Keratinocyte (primary cell): ENCODE data around the gene CCSAP. TPM values are rescaled to one million over a fixed set of nuclear protein-coding genes. Genes with fewer than 3 reads are reported as not detected.
A peak's percentile ranks its signal among the peaks of the same experiment; 100 is the strongest.

Source experiments
- DNase-seq: peaks from one replicate; pipeline ENCODE4 v3.0.0-alpha.2; 2011; ENCODE audit warnings: low read depth, missing footprints, low spot score
- FAIRE-seq: peaks from 2 replicates; lab custom pipeline; 2011; peaks lifted over from hg19 to GRCh38; lab: Jason Lieb, UNC
- H2AFZ ChIP-seq: 2 replicates; pipeline ENCODE4 v1.6.0; 2012; ENCODE audit warnings: low read length, control low read depth, inconsistent platforms; ENCODE audit not compliant: control insufficient read depth
- H3K27ac ChIP-seq: 2 replicates; pipeline ENCODE4 v1.5.1; 2011; ENCODE audit warnings: low read length; ENCODE audit not compliant: control insufficient read depth, insufficient read depth
- H3K27me3 ChIP-seq: 3 replicates; pipeline ENCODE4 v1.6.0; 2011; ENCODE audit warnings: low read length; ENCODE audit not compliant: control insufficient read depth, insufficient read depth; ENCODE audit errors: extremely low read depth
- H3K36me3 ChIP-seq, 2 experiments: 2 replicates in 1 of 2; 3 replicates in 1 of 2; pipeline ENCODE4 v1.5.1; 2011; ENCODE audit warnings: low read length in 2 of 2, mild to moderate bottlenecking in 1 of 2; ENCODE audit not compliant: control insufficient read depth in 2 of 2, insufficient read depth in 2 of 2; ENCODE audit errors: extremely low read depth in 1 of 2
- H3K4me1 ChIP-seq: 3 replicates; pipeline ENCODE4 v1.5.1; 2011; ENCODE audit warnings: low read length; ENCODE audit not compliant: control insufficient read depth, insufficient read depth; ENCODE audit errors: extremely low read depth
- H3K4me2 ChIP-seq: 3 replicates; pipeline ENCODE4 v1.6.0; 2011; ENCODE audit warnings: low read depth, low read length; ENCODE audit not compliant: control insufficient read depth, insufficient read depth; ENCODE audit errors: extremely low read depth
- H3K4me3 ChIP-seq, 3 experiments: fragments of 200-600 bp in 1 of 3; sonication (generic) in 1 of 3; 2 replicates in 2 of 3; 3 replicates in 1 of 3; pipeline ENCODE4 v1.5.1; 2011 to 2016; ENCODE audit warnings: low read length in 3 of 3, mild to moderate bottlenecking in 3 of 3, control low read depth in 2 of 3, inconsistent platforms in 1 of 3, low read depth in 1 of 3, mixed read lengths in 1 of 3, mixed run types in 1 of 3, moderate library complexity in 1 of 3; ENCODE audit not compliant: control insufficient read depth in 2 of 3, insufficient read depth in 2 of 3; ENCODE audit errors: extremely low read depth in 1 of 3
- H3K79me2 ChIP-seq: 2 replicates; pipeline ENCODE4 v1.6.0; 2012; ENCODE audit warnings: low read length; ENCODE audit not compliant: control insufficient read depth, insufficient read depth
- H3K9ac ChIP-seq: 3 replicates; pipeline ENCODE4 v1.6.0; 2011; ENCODE audit warnings: low read length; ENCODE audit not compliant: control insufficient read depth, insufficient read depth; ENCODE audit errors: extremely low read depth
- H3K9me1 ChIP-seq: 3 replicates; pipeline ENCODE4 v1.6.0; 2011; ENCODE audit warnings: low read length; ENCODE audit not compliant: control insufficient read depth, insufficient read depth; ENCODE audit errors: extremely low read depth
- H3K9me3 ChIP-seq: 2 replicates; pipeline ENCODE4 v1.5.1; 2012; ENCODE audit warnings: low read depth, low read length; ENCODE audit not compliant: control insufficient read depth
- H4K20me1 ChIP-seq: 3 replicates; pipeline ENCODE4 v1.6.0; 2011; ENCODE audit warnings: low read length; ENCODE audit not compliant: control insufficient read depth, insufficient read depth; ENCODE audit errors: extremely low read depth
- CTCF ChIP-seq, 3 experiments: IDR thresholded peaks in 1 of 3; conservative IDR thresholded peaks in 1 of 3; optimal IDR thresholded peaks in 1 of 3; 2 replicates in 2 of 3; 3 replicates in 1 of 3; pipeline versions ENCODE3 to v1.5.1; 2011; ENCODE audit warnings: low read length in 3 of 3, mild to moderate bottlenecking in 3 of 3, moderate library complexity in 2 of 3, control low read depth in 1 of 3, inconsistent platforms in 1 of 3; ENCODE audit not compliant: insufficient read depth in 2 of 3; ENCODE audit errors: extremely low read depth in 1 of 3
- EZH2 ChIP-seq: IDR thresholded peaks from one replicate; pipeline ENCODE4 v1.6.1; 2012; ENCODE audit warnings: inconsistent platforms, mild to moderate bottlenecking, low read length, moderate library complexity
- dilution Hi-C: fragments of 300-500 bp; cut with MboI; formaldehyde crosslinking; loops from one replicate; pipeline ENCODE4 v1.7.0; 2020; ENCODE audit warnings: low sequenced_read_pairs; ENCODE audit not compliant: extremely low pct_ligation_motif_present
- polyA plus RNA-seq, 5 experiments: library from polyadenylated mRNA; depleted of rRNA in 3 of 5; stranded (reverse) in 3 of 5; stranded (forward) in 1 of 5; unstranded in 1 of 5; fragments of >200 nt; gene quantifications; 1 replicate in 1 of 5; 2 replicates in 3 of 5; 3 replicates in 1 of 5; pipeline versions ENCODE4 v1.2.1 to v1.2.3, GENCODE V29; 2011 to 2012; ENCODE audit warnings: missing spikeins in 2 of 5, low read depth in 1 of 5, low replicate concordance in 1 of 5

CCSAP gene
- polyA plus RNA-seq, 1 donor (not counting 4 experiments of a cell fraction or from before 2014, with no cell fraction given) = 6.5 TPM

DNA sequence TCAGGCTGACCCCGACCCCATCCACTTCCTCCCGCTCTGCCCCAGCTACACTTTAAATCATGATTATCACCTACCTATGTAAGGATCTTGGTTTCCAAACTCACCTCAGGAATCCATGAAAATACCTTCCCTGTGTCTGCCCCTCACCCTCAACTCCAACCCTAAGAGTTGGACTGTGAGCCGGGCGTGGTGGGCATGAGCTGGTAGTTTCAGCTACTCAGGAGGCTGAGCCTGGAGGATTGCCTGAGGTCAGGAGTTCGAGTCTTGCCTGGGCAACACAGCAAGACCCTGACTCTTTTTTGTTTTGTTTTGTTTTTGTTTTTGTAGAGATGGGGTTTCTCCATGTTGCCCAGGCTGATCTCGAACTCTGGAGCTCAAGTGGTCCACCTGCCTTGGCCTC lies 30.5 kb upstream of the CCSAP start:
- Histone ChIP-seq H3K9me3 (no peaks in the 10 kb centered on the region), H3K9ac (no peak overlapping the region), H3K27ac (no peak overlapping the region), H3K4me3 (no peak overlapping the region), H2AFZ (no peak overlapping the region), H3K9me1 (no peaks in the 10 kb centered on the region), H4K20me1 (no peaks in the 10 kb centered on the region), H3K79me2 (no peaks in the 10 kb centered on the region), H3K27me3 (no peaks in the 10 kb centered on the region), H3K4me1 (peaks cover 23% of the 10 kb centered on the region), H3K36me3 (no peaks in the 10 kb centered on the region), H3K4me2 (no peak overlapping the region)
- FAIRE-seq (no peak), DNase-seq (no peak)
- TF ChIP-seq CTCF (optimal IDR thresholded peaks at IDR 0.05 in 1 of 3, IDR thresholded peaks at IDR 0.05 in 1 of 3, conservative IDR thresholded peaks at IDR 0.05 in 1 of 3; ENCODE audit: extremely low read depth in 1 of 3, insufficient read depth in 2 of 3, low read length in 3 of 3) (no peak), EZH2 (no peak)
- dilution Hi-C loops = no loop called here

DNA sequence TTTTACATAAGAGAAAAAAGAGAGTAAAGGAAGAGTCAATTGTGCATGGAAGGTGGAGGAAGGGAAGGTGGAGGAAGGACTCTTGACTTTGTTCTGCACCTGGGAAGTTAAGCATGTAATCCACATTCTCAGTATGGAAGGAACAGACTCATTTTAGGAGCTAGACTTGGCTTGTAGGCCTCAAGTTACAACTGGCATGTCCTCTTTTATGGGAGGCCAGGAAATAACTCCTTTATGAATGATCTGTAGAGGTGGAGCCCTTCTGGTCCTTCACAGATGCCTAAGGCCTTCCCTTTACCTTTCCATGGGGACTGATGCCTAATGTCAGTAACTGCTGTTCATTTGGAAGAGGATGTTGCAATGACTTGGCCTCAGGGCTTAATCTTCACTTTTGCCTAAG lies 29.4 kb upstream of the CCSAP start:
- dilution Hi-C loops = no loop called here
- peak; percentile 93 for FAIRE-seq

More for the DNA sequence above, 29.4 kb upstream of the CCSAP start:
- peak overlapping the region; percentile 61 for H3K27ac ChIP-seq
- TF ChIP-seq EZH2 (no peak), CTCF (optimal IDR thresholded peaks at IDR 0.05 in 1 of 3, IDR thresholded peaks at IDR 0.05 in 1 of 3, conservative IDR thresholded peaks at IDR 0.05 in 1 of 3; ENCODE audit: extremely low read depth in 1 of 3, insufficient read depth in 2 of 3, low read length in 3 of 3) (no peak)
- no peaks in the 10 kb centered on the region for H3K36me3 ChIP-seq
- no peaks in the 10 kb centered on the region for H3K9me3 ChIP-seq
- H3K9ac ChIP-seq = no peak overlapping the region
- no peak overlapping the region for H2AFZ ChIP-seq
- peak overlapping the region; percentile 75 for H3K4me2 ChIP-seq
- no peaks in the 10 kb centered on the region for H3K27me3 ChIP-seq
- H4K20me1 ChIP-seq = no peaks in the 10 kb centered on the region
- peak; percentile 21 for DNase-seq
- peak overlapping the region in 1 of 3 experiments; percentile 41 for H3K4me3 ChIP-seq
- H3K4me1 ChIP-seq = peaks cover 23% of the 10 kb centered on the region
- H3K79me2 ChIP-seq = no peaks in the 10 kb centered on the region
- H3K9me1 ChIP-seq = no peaks in the 10 kb centered on the region
